ENCODE results near the gene TREML4.
A peak's percentile ranks its signal among the peaks of the same experiment; 100 is the strongest.
"Not testable (repeated sequence)": the region's sequence is repeated elsewhere in the genome, so short reads cannot be mapped to it uniquely, and the experiment has no call there.

TREML4 gene, protein sequence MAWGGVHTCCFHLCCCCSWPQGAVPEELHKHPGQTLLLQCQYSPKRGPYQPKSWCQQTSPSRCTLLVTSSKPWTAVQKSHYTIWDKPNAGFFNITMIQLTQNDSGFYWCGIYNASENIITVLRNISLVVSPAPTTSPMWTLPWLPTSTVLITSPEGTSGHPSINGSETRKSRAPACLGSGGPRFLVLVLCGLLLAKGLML

DNA sequence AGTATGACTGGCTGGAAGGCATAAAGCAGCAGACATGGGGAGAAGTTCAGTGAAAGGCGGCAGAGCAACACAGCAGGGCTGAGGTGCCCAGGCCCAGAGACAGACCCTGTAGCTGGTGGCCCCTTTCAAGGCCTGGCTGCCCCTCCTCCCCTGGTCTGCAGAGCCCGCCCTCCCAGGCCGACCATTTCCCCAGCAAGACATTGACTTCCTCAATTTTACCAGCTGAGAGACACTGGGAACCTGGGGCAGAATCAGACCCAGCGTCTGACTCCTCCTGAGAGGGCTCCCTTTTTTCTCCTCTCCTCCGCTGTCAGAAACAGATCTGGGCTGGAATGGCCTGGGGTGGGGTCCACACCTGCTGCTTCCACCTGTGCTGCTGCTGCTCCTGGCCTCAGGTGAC is at the start of gene TREML4:
Gene TREML4 (plus strand): TSS at position 254 of the 400 bp plus-strand sequence. CDS start 79 bp downstream, at position 333.
- no peak for DNase-seq (ENCODE audit: low spot score)

DNA sequence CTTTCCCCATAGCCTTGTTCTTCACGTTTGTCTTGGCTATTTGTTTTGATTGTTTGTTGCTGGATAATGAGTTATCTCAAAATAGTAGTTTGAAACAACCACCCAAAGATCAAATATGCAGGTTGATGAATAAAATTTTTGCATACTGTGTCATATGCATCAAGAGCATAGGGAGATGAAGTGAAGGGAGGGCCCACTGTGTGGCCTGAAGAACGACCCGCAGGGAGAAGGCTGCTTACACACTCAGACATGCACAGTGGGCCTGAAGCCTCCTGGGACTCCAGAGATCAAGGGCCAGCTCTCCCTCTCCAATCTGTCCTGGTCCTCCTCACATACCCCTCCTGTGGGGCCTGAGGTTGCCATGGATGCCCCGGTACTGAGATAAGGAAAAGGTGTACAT is 49.0 kb upstream of the TREML4 start:
- no peak for DNase-seq (ENCODE audit: low spot score)

DNA sequence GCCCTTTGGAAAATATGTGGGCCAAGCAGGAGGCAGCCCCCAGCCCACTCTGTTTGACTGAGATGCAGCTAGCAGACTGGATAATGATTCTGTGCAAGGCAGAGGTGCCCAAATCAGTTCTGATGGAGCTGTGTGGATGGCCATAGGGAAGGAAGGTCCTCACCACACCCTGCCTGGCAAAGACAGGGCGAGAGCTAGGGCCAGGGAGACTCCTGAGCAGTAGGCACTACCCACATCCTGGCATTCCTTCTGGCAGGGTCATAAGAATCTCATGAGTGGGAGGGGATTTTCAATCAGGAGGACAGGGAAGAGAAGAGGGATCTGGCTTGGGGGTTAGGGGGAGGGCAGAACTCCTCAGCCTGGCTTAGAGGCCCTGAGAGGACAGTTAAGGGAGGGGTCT is 46.6 kb upstream of the TREML4 start:
- no peak for DNase-seq (ENCODE audit: low spot score)

DNA sequence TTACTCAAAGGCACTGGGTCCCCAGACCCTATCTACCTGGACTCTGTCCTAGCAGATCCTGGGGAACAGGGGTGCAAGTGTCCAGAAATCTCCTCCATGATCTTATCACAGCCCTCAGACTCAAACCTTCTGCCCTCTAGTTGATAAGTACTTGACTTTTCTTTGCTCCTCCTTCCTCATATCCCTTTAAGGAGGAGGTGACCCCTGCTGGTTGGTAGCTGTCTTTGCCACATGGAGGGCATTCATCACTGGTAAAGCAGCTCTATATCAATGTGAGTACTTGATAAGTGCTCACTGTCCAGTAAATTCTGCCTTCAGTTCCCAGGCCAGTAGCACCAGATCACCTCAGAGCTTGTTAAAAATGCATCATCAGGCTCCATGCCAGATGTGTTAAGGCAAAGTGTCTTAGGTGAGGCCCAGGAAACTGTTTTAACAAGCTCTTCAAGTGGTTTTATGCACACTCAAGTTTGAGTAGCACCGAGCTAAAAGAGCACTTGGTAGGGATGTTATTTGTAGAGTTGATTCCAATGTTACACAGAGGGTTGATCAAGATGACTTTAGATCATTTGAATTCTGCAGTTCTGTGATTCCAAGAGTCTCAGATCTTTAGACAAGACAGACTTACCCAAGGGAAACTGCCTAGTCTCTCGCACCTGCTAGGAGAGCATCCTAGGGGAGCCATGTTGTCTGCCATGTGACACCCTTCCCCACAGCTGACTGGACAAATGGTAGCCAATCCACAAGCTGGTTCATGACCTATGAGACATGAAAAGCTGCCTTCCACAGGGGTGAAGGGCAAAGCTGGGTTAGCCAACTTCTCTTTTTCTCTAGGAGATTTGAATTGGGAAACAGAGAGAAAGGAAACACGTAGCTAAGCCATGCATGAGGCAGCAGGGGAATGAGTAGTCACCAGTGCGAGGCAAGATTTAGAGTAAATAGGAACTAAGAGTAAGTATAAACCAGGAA is 45.8 kb upstream of the TREML4 start:
- peak; percentile 42 for DNase-seq (ENCODE audit: low spot score)

DNA sequence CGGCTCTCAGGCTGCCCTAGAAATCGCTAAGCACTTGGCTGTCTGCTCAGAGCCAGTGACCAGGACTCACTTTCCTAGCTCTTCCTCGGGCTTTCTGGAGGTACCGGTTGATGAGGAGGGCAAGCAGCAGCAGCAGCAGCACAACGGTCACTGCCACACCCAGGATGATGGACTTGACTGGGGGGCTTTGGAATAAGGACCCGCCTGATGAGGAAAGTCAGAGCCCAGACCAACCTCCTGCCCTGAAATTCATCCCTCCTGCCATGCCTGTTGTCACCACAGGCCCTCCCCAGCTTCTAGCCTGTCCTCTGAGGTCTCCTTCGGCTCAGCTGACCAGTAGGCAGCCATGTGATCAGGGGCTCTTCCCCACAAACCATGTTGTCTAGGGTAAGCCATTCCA is 43.4 kb upstream of the TREML4 start:
- DNase-seq (ENCODE audit: low spot score), result no peak

DNA sequence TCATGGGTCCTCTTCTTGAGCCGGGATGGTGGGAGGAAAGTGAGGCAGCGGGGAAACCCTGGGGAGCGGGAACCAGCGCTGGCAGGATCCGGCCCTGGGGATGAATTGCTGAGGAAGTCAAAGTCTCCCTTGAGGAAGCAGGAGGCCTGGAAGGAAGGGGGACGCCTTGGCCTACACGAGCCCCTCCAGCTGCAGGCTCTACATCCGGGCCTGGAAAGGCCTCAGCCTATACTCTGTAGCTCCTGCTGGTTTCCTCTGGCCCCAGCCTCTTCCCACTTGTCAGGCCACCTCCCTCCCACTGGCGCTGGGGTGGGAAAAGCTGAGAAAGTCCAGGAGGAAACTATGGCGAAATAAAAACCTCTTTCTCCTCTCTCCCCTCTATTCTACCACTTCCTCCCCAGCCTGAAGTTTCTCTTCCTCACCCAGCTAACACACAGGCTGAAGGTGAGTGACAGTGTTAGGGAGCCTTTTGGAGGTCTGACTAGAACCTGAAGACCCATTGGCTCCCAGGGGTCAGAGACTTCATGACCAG is 42.1 kb upstream of the TREML4 start:
- DNase-seq (ENCODE audit: low spot score), result no peak

DNA sequence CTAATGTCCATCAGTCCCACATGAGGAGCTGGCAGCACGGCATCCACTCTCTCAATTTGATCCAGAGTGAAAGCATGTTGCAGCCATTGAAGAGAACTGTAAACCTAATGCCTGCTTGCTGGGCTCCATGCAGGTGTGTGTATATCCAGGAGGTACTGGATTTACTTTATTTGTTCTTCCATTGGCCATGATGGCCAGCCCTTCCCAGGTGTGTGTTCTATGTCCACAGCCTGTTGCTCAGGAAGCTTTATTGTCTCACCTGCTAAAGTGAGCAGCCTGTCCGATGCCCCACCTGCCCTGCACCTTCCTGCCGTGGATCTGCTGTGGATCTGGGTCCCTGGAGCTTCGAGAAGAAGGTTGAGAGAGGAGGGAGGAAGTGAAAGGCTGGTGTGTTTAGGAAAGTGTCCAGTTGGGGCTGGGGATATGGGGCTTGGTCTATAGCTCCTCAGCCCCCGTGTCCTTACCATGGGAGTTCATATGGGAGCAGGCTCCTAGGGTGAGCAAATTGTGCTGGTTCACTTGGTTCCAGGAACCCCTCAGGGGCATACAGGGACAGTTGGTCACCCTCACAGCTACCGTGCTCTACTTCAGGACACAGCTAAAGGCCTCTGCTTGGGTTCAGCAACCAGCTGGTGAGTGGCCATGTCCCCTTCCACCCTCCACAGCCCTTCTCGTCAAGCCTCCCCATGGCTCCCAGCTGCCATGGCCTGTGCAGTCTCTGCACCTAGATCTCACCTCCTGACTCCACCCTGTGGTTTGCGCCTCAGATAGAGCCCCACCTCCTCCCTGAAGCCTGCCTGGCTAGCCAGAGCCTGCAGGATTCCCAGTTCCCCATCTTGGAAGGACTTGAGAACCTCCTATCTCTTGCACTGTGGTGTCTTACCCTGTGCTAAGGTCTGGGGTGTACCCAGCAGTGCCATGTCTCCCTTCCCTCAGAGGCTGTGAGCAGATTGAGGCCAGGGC is 39.9 kb upstream of the TREML4 start:
- no peak for DNase-seq (ENCODE audit: low spot score)

DNA sequence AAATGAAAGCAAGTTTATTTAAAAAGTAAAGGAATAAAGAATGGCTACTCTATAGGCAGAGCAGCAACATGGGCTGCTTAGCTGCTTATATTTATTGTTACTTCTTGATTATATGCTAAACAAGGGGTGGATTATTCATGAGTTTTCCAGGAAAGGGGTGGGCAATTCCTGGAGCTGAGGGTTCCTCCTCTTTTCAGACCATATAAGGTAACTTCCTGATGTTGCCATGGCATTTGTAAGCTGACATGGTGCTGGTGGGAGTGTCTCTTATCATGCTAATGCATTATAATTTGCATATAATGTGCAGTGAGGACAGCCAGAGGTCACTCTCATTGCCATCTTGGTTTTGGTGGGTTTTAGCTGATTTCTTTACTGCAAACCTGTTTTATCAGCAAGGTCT is 39.1 kb upstream of the TREML4 start:
- not testable (repeated sequence) for DNase-seq (ENCODE audit: low spot score)

DNA sequence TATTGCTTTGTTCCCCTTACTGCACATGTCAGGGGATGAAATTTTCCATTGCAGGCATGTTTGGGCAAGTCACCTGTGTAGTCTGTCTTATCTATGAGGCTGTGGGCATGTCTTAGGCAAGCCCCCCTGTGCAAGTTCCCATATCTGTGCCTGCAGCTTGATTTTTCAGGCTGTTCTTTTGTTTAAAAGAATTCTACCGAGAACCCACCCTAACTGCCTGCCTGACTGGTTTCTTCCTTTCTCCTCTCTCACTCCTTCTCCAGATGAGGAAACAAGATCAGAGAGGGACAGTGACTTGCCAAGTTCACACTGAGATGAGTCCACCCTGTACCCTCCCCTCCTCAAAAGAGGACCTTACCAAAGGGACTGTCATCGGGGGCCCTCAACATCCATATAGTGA is 38.2 kb upstream of the TREML4 start:
- no peak for DNase-seq (ENCODE audit: low spot score)

DNA sequence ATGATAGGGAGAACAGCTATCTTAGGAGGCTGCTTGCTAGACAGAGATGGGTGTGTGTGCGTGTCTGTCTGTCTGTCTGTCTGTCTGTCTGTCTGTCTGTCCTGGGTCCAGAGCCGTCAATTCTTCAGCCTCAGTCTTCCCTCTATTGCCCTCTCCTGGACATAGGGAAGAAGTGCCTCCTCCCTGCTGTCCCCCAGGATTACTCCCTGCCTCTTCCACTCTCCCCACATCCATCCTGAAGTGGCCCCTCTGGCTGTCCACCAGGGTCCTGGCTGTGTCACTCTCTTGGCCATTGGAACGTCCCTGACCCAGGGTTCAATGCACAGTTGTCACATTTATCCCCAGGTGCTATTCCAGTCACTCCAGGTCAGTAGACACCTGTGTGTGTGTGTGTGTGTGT is 37.4 kb upstream of the TREML4 start:
- DNase-seq (ENCODE audit: low spot score), result no peak

DNA sequence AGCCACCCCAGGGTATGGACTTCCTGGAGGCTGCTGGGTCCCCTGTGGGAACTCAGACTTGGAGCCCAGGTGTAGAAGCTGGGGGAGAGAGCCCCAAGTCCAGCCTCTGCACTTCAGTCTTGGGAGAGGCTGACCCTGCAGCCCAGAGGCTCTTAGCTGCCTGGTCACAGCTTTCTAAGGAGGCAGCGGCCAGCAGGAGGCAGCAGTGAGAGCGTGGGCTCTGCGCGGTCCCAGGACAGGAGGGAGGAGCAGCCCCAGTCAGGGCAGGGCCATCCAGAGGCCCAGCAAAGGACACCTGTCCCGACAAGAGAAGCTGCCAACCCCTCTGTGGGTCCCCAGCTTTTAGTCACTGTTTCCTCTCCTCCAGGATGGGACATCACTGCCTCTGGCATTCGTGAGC is 36.6 kb upstream of the TREML4 start:
- DNase-seq (ENCODE audit: low spot score), result peak; percentile 57

DNA sequence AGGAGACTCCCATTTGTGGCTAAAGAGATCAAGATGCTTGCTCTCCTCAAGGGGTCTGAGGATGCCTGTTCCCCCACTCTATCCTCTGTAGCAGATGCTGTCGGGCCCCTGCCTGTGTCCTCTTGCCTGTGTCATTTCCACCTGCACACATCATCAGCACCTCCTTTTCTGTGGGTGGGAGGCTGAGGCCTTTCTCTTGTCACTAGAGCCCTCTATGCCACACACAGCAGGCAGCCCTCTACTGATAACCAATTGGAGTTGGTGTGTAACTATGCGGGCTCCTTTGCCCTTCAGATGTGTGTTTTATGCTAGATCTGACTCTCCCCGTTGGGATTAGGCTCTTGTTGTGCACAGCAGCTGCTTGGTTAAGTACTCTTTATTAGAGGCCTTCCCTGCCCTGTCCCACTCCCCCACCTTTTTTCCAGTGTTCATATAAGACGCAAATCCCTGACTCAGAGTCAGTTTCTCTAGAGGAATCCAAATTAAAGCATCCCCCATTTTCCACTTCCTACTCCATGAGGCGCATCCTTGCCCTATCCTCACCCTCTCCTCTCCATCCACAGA is 34.9 kb upstream of the TREML4 start:
- no peak for DNase-seq (ENCODE audit: low spot score)

DNA sequence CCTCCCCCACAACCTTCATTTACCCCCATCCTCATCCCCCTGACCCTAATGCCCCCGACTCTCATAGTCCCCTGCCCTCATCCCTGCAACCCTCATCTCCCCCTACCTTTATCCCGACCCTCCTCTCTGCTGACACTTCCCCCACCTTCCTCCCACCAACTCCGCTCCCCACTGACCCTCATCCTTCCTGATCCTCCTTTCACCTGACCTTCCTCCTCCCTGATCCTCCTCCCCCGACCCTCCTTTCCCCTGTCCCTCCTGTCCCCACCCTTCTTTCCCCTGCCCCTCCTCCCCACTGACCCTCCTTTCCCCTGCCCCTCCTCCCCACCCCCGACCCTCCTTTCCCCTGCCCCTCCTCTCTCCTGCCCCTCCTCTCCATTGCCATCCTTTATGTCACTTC is 34.3 kb upstream of the TREML4 start:
- DNase-seq (ENCODE audit: low spot score), result no peak

DNA sequence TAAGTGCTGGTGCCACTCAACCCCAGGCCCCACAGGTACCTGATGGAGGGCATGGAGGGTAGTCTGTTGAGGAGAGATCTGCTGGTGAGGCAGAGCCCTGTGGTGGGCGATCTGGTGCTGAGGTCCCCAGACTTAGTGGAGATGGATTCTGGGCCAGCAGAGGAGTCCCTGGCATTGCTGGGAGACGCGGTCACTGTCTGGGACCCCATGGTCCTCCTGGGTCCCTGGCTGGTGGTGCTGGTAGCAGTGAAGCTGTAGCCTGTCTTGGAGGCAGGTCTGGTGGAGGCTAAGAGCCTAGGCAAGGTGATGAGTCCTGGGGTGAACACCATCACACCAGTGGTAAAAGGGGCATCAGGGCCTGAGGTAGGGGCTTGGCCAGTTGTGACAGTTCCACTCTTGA is 33.8 kb upstream of the TREML4 start:
- no peak for DNase-seq (ENCODE audit: low spot score)

DNA sequence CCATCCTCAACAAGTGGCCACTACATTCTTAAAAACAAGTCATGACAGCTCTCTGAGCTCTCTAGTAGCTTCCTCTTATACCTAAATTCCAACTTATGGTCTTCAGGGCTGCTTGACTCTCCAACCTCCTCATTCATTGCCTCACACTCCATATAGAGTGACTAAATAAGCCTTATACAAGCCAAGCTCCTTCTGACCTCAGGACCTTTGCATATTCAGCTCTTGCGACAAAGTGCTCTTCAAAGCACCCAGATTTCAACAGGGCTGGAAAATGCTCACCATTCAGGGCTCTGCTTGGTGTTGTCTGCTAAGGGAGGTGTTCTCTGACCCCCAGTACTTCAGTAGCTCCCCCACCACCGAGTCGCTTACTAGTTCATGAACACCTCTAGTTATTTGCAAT is 30.9 kb upstream of the TREML4 start:
- DNase-seq (ENCODE audit: low spot score), result no peak

DNA sequence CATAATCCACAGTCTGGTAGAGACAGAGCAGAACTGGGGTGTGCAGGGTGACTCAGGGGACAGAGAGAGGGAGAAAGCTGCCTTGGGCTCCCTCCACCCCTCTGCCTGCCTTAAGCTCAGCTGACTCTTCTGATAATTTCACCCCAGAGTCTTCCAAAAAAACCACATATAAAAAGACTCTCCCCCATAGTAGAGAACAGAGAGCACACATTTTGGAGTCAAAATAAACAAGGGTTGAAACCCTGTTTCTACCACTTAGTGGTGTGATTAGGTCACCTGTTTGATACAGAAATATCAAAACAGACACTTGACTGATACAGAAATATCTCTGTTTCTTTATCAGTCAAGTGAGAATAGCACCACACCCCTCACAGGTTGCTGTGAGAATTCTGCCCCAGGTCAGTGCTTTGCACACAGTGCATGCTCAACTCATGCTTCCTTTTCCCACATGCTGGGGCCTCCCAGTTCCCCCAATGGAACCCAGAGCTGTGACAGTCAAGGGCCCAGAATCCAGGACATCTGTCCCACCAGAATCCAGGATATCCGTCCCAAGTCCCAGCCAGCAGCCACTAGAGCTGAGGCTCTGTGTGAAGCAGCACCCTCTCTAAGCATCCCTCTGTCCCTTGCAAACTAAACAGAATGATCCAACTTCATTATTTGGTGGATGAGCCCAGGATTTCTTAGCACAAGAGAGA is 28.4 kb upstream of the TREML4 start:
- no peak for DNase-seq (ENCODE audit: low spot score)

DNA sequence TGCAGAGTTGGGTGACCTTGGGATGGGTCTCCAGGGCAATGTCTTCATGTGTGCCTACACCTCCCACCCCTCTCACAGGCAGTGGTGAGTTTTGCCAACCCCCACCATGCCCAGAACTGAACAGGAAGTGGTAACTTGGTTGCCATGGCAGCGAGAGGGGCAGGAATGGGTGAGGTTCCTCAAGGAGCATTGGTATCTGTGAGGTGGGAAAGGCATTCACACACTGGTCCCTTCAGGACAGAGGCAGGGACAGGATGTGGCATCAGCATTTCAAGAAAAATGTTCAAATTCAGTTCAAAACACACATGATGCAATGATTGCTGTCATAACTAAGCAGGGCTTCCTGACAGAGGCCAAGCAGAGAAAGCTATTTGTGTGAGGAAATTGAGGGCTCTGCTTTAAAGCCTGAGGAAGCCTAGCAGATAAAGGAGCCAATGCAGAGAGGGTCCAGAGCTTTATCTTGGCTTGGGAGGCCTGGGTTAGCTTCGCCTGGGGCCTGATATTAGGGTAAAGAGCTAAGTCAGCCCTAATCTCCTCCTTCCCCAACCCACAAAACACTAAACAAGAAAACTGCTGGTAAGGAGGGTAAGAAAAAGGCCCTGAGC is 27.8 kb upstream of the TREML4 start:
- DNase-seq (ENCODE audit: low spot score), result no peak

DNA sequence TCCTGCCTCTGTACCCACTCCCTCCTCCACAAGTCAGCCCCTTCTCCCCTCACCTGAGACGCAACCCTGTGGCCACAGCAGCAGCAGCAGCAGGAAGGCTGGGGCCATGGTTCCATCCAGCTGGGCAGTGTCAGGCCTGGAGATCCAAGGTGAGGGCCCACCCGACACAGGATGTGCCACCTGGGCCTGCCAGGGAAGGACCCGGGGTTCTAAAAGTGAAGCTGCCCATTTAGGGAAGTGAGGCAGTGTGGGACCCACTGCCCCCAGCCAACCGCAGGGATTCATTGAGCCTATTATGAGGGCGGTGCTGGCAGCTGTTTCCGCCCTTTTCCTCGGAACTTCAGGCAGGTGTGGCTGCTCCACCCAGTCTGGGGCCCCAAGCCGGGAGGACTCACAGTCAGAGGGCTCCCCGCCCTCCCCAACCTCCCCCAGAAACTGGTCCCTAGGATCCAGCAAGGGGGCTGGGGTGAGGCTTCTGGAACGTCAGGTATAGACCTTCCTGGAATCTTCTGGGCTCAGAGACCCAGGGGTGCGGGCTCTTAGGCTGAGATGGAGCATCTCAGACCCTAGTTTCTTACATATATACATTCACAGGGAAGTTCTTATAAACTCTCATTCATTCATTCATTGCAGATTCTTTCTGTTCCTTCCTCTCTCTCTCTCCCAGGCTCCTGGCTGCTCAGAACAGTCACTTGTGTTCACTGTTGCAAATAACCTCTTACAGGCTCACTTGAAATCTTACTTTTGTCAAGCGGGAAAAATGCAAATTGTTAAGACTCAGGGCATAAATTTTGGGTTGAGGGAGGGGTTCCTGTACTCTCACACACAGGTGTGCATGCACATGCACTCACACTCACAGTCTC is 27.0 kb upstream of the TREML4 start, which contains the start of gene TREML2:
Gene TREML2 (minus strand): TSS at position 249 of the 863 bp plus-strand sequence. CDS start 141 bp downstream, at position 108.
- no peak for DNase-seq (ENCODE audit: low spot score)

DNA sequence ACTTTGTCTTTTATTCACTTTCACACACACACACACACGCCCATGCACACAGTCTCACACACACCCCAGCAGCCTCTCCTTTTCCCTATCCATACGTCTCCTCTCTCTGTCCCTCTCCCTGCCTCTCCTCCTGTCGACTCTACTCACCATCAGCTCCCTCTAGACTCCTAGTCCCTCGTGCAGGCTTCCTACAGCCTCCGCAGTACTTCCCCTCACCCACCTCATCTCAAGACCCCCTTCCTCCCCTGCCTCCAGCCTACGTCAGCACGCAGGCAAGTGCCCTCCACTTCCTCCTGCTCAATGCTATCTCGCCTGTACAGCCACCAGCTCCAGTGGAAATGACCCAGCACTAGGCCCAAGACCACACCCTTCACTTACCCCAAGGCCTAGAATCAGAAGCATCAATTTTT is 26.4 kb upstream of the TREML4 start:
- DNase-seq (ENCODE audit: low spot score), result no peak

DNA sequence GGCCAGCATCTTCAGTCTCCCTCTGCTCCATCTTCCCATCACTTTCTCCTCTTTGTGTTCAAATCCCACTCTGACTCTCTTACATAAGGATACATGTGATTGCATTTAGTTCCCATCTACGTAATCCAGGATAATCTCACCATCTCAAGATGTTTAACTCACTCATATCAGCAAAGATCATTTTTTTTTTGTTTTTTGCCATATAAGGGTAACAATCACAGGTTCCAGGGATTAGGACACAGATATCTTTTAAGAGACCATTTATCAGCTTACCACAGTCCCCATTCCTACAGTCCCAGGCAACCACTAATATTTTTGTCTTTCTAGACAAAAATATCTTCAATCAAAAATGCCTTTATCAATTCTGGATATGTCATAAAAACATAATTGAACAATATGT is 24.0 kb upstream of the TREML4 start:
- no peak for DNase-seq (ENCODE audit: low spot score)
